HepG2 (cell line): Measurements from ENCODE around the gene CTCF. TPM values are rescaled to one million over a fixed set of nuclear protein-coding genes. Genes with fewer than 3 reads are reported as not detected.
A peak's percentile ranks its signal among the peaks of the same experiment; 100 is the strongest.

ENCODE experiments used
- ATF5 ChIP-seq: sonication (generic); formaldehyde crosslinking; IDR thresholded peaks from 2 replicates; pipeline ENCODE4 v1.4.0; 2020; ENCODE audit warnings: mild to moderate bottlenecking, low read depth, missing genetic modification reagents
- E2F5 ChIP-seq: sonication (generic); formaldehyde crosslinking; conservative IDR thresholded peaks from 2 replicates; pipeline ENCODE4 v1.4.0; 2020; ENCODE audit warnings: missing genetic modification reagents
- FOXM1 ChIP-seq: sonication (generic); formaldehyde crosslinking; IDR thresholded peaks from 2 replicates; pipeline ENCODE4 v1.5.0; 2020; ENCODE audit warnings: missing genetic modification reagents
- FOXO1 ChIP-seq: sonication (generic); formaldehyde crosslinking; IDR thresholded peaks from 2 replicates; pipeline ENCODE4 v1.4.0; 2020; ENCODE audit warnings: missing genetic modification reagents
- HMG20A ChIP-seq: IDR thresholded peaks from 2 replicates; pipeline ENCODE4 v1.6.1; 2016; ENCODE audit warnings: borderline replicate concordance
- KAT8 ChIP-seq: IDR thresholded peaks from 2 replicates; pipeline ENCODE4 v1.6.1; 2016; ENCODE audit warnings: missing genetic modification reagents, missing compliant biosample characterization
- KDM5B ChIP-seq: sonication (generic); formaldehyde crosslinking; IDR thresholded peaks from 2 replicates; pipeline ENCODE4 v1.4.0; 2020; ENCODE audit warnings: missing genetic modification reagents, mild to moderate bottlenecking, borderline replicate concordance
- LCORL ChIP-seq, 2 experiments: fragments of 450-650 bp in 1 of 2; sonication (generic) in 1 of 2; formaldehyde crosslinking in 1 of 2; IDR thresholded peaks; 2 replicates each; pipeline versions ENCODE4 v1.5.0 to v1.6.1; 2017 to 2020; ENCODE audit warnings: antibody characterized with exemption in 1 of 2, missing genetic modification reagents in 1 of 2
- MBD4 ChIP-seq: IDR thresholded peaks from 2 replicates; pipeline ENCODE4 v1.6.1; 2012; ENCODE audit warnings: low read length, inconsistent platforms, borderline replicate concordance
- MIXL1 ChIP-seq: IDR thresholded peaks from 2 replicates; pipeline ENCODE4 v1.6.1; 2016
- MTERF4 ChIP-seq: sonication (generic); formaldehyde crosslinking; IDR thresholded peaks from 2 replicates; pipeline ENCODE4 v1.8.0; 2023; ENCODE audit warnings: mild to moderate bottlenecking, missing genetic modification reagents
- NFIC ChIP-seq: IDR thresholded peaks from 2 replicates; pipeline ENCODE4 v1.6.1; 2012; ENCODE audit warnings: mild to moderate bottlenecking, low read length, inconsistent platforms
- PAWR ChIP-seq: sonication (generic); formaldehyde crosslinking; IDR thresholded peaks from 2 replicates; pipeline ENCODE4 v1.4.0; 2020; ENCODE audit warnings: missing genetic modification reagents, mild to moderate bottlenecking, borderline replicate concordance
- PHF21A ChIP-seq: sonication (generic); formaldehyde crosslinking; IDR thresholded peaks from 2 replicates; pipeline ENCODE4 v1.5.0; 2020; ENCODE audit warnings: mild to moderate bottlenecking, missing genetic modification reagents
- TARDBP ChIP-seq: sonication (generic); formaldehyde crosslinking; IDR thresholded peaks from 2 replicates; pipeline ENCODE4 v1.8.0; 2022; ENCODE audit warnings: mild to moderate bottlenecking, missing genetic modification reagents
- TFDP1 ChIP-seq: IDR thresholded peaks from 2 replicates; pipeline ENCODE4 v1.6.1; 2016; ENCODE audit warnings: missing compliant biosample characterization, missing genetic modification reagents, borderline replicate concordance
- ZC3H4 ChIP-seq: sonication (generic); formaldehyde crosslinking; IDR thresholded peaks from 2 replicates; pipeline ENCODE4 v1.4.0; 2020; ENCODE audit warnings: missing genetic modification reagents, borderline replicate concordance
- ZFP36 ChIP-seq: fragments of 150-350 bp; IDR thresholded peaks from 2 replicates; pipeline ENCODE4 v1.6.1; 2018; ENCODE audit warnings: borderline replicate concordance, low read length, low read depth; ENCODE audit not compliant: partially characterized antibody
- ZNF101 ChIP-seq: sonication (generic); formaldehyde crosslinking; IDR thresholded peaks from 2 replicates; pipeline ENCODE4 v1.4.0; 2020; ENCODE audit warnings: mild to moderate bottlenecking, low read depth, missing genetic modification reagents, borderline replicate concordance
- ZNF121 ChIP-seq: sonication (generic); formaldehyde crosslinking; IDR thresholded peaks from 2 replicates; pipeline ENCODE4 v1.5.0; 2020; ENCODE audit warnings: mild to moderate bottlenecking, missing genetic modification reagents
- ZNF160 ChIP-seq: sonication (generic); formaldehyde crosslinking; IDR thresholded peaks from 2 replicates; pipeline ENCODE4 v1.8.0; 2022; ENCODE audit warnings: mild to moderate bottlenecking, inconsistent platforms, missing genetic modification reagents
- ZNF292 ChIP-seq: sonication (generic); formaldehyde crosslinking; IDR thresholded peaks from 2 replicates; pipeline ENCODE4 v1.8.1; 2022; ENCODE audit warnings: mild to moderate bottlenecking, low read depth, missing genetic modification reagents, borderline replicate concordance
- ZNF446 ChIP-seq: sonication (generic); formaldehyde crosslinking; IDR thresholded peaks from 2 replicates; pipeline ENCODE4 v1.5.0; 2020; ENCODE audit warnings: mild to moderate bottlenecking, missing genetic modification reagents
- ZNF550 ChIP-seq: sonication (generic); formaldehyde crosslinking; IDR thresholded peaks from 2 replicates; pipeline ENCODE4 v1.4.0; 2020; ENCODE audit warnings: mild to moderate bottlenecking, missing genetic modification reagents, borderline replicate concordance
- ZNF569 ChIP-seq: sonication (generic); formaldehyde crosslinking; IDR thresholded peaks from 2 replicates; pipeline ENCODE4 v1.5.0; 2020; ENCODE audit warnings: mild to moderate bottlenecking, missing genetic modification reagents, moderate library complexity, borderline replicate concordance
- ZNF678 ChIP-seq: sonication (generic); formaldehyde crosslinking; IDR thresholded peaks from 2 replicates; pipeline ENCODE4 v1.4.0; 2020; ENCODE audit warnings: mild to moderate bottlenecking, missing genetic modification reagents
- ZNF724P ChIP-seq: sonication (generic); formaldehyde crosslinking; IDR thresholded peaks from 2 replicates; pipeline ENCODE4 v1.8.0; 2022; ENCODE audit warnings: missing genetic modification reagents, borderline replicate concordance
- ZNF790 ChIP-seq: sonication (generic); formaldehyde crosslinking; IDR thresholded peaks from 2 replicates; pipeline ENCODE4 v1.8.0; 2022; ENCODE audit warnings: missing genetic modification reagents, mild to moderate bottlenecking, borderline replicate concordance
- polyA plus RNA-seq, 8 experiments: library from polyadenylated mRNA; depleted of rRNA in 3 of 8; stranded (reverse) in 7 of 8; unstranded in 1 of 8; fragments of >200 nt; fragmentation: Illumina TruSeq in 4 of 8; extraction: Trizol in 4 of 8; gene quantifications; 2 replicates each; pipeline versions ENCODE4 v1.2.1 to v1.2.3, GENCODE V29; 2011 to 2016; ENCODE audit warnings: low read depth in 4 of 8, missing spikeins in 1 of 8, mixed read lengths in 1 of 8; ENCODE audit not compliant: insufficient read depth in 1 of 8
- total RNA-seq, 5 experiments: library from RNA; depleted of rRNA; stranded (reverse); fragments of >200 nt; fragmentation: Illumina TruSeq; extraction: Trizol; gene quantifications; 2 replicates each; pipeline ENCODE4 v1.2.3, GENCODE V29; 2016; ENCODE audit warnings: low read depth in 1 of 5

CTCF gene
- total and polyA plus RNA-seq, 2 of the 13 experiments (the other 11 are each of a cell fraction or from before 2014, with no cell fraction given), result 19.5 to 37.5 TPM

- TF ChIP-seq ZC3H4 (CRISPR knock-in tag) (no peak), NFIC (no peak), TFDP1 (CRISPR knock-in tag) (peak; percentile 99), E2F5 (CRISPR knock-in tag) (peak; percentile 96), ZNF569 (CRISPR knock-in tag) (no peak), FOXM1 (no peak; the same call in 1 of the 2 replicates), ZNF678 (CRISPR knock-in tag) (no peak; the same call in 1 of the 2 replicates), ZNF446 (CRISPR knock-in tag) (peak; percentile 75; the same call in 1 of the 2 replicates), ZNF550 (no peak), ZFP36 (no peak), PAWR (no peak), PHF21A (CRISPR knock-in tag) (peak; percentile 91), MIXL1 (CRISPR knock-in tag) (no peak), MTERF4 (CRISPR knock-in tag) (peak; percentile 73), ZNF790 (CRISPR knock-in tag) (no peak), TARDBP (CRISPR knock-in tag) (peak; percentile 83), ZNF101 (no peak), MBD4 (no peak), ZNF160 (CRISPR knock-in tag) (peak; percentile 84; the same call in 1 of the 2 replicates), KAT8 (CRISPR knock-in tag) (peak; percentile 62; the same call in 1 of the 2 replicates), LCORL (IDR thresholded peaks at IDR 0.05) (no peak), LCORL (CRISPR knock-in tag; IDR thresholded peaks at IDR 0.05) (peak; percentile 78), KDM5B (CRISPR knock-in tag) (peak; percentile 83; the same call in 1 of the 2 replicates), HMG20A (CRISPR knock-in tag) (no peak), ZNF121 (CRISPR knock-in tag) (peak; percentile 93), ZNF724P (CRISPR knock-in tag) (no peak; the same call in 1 of the 2 replicates), FOXO1 (CRISPR knock-in tag) (peak; percentile 36; the same call in 1 of the 2 replicates), ZNF292 (CRISPR knock-in tag) (no peak), ATF5 (CRISPR knock-in tag) (no peak)
Measured at GRCh38 chr16:67561824-67562525, 351 bp upstream of the CTCF start (continued).
